GM12872 (cell line): ENCODE data around the gene SERPINH1.

Source experiments
- CTCF ChIP-seq: IDR thresholded peaks from 3 replicates; pipeline ENCODE4 v1.5.1; 2011; ENCODE audit warnings: low read depth, mild to moderate bottlenecking, low read length, moderate library complexity; ENCODE audit not compliant: insufficient read depth

The SERPINH1 gene

GRCh38 chr11:75562048-75562835 is at the start of gene SERPINH1:
Gene SERPINH1, plus strand, starts transcription at chr11:75562253. Its CDS starts 4,097 bp downstream, at chr11:75566350.
- TF ChIP-seq CTCF: no peak

- no peak for TF ChIP-seq CTCF
These were observed 48.8 kb upstream of the SERPINH1 start for GRCh38 chr11:75513250-75513649.

- no peak for TF ChIP-seq CTCF
These were observed 47.5 kb upstream of the SERPINH1 start for GRCh38 chr11:75514596-75514995.

- TF ChIP-seq CTCF: no peak
These were observed 45.9 kb upstream of the SERPINH1 start for GRCh38 chr11:75516140-75516539.

- no peak for TF ChIP-seq CTCF
These were observed 45.2 kb upstream of the SERPINH1 start for GRCh38 chr11:75516886-75517285.

GRCh38 chr11:75518204-75518549 is 43.9 kb upstream of the SERPINH1 start:
- TF ChIP-seq CTCF: no peak

- TF ChIP-seq CTCF: no peak
These were observed 43.0 kb upstream of the SERPINH1 start for GRCh38 chr11:75518771-75519653.
